Measurements from ENCODE around the gene MEGF11.

- TF ChIP-seq CTCF (conservative IDR thresholded peaks at IDR 0.05 in 1 of 2, IDR thresholded peaks at IDR 0.05 in 1 of 2; ENCODE audit: low read depth in 1 of 2, low read length in 2 of 2): no peak
- TF ChIP-seq EZH2 (IDR thresholded peaks at IDR 0.05; ENCODE audit: low read length, missing control alignments): no peak
Observed at GRCh38 chr15:66278056-66278455, 24.5 kb upstream of the MEGF11 start.
